Esophagus squamous epithelium (tissue), 5 donors: ENCODE results near the gene SCRT2. TPM values are rescaled to one million over a fixed set of nuclear protein-coding genes. Genes with fewer than 3 reads are reported as not detected.

Experiments used
- DNase-seq: peaks from one replicate; lab custom pipeline; 2025; lab: John Stamatoyannopoulos, UW
- H3K27ac ChIP-seq, 4 donors: fragments of 200-600 bp; sonication (generic); one replicate each; pipeline ENCODE4 v1.5.1; 2016 to 2019; ENCODE audit warnings: mild to moderate bottlenecking in 1 of 4
- H3K27me3 ChIP-seq, 4 donors: fragments of 200-600 bp; sonication (generic); 1 replicate in 3 of 4; 2 replicates in 1 of 4; pipeline versions ENCODE4 v1.5.1 to v1.6.0; 2017 to 2021; ENCODE audit warnings: antibody characterized with exemption in 1 of 4
- H3K36me3 ChIP-seq, 3 donors: fragments of 200-600 bp; sonication (generic); one replicate each; pipeline ENCODE4 v1.5.1; 2016 to 2019
- H3K4me1 ChIP-seq, 3 donors: fragments of 200-600 bp; sonication (generic); one replicate each; pipeline ENCODE4 v1.5.1; 2017 to 2019
- H3K4me3 ChIP-seq, 4 donors: fragments of 200-600 bp; sonication (generic); 1 replicate in 3 of 4; 2 replicates in 1 of 4; pipeline ENCODE4 v1.5.1; 2016 to 2019; ENCODE audit warnings: mild to moderate bottlenecking in 2 of 4, moderate library complexity in 1 of 4
- H3K9me3 ChIP-seq, 3 donors: fragments of 200-600 bp; sonication (generic); one replicate each; pipeline ENCODE4 v1.5.1; 2016 to 2019
- POLR2A ChIP-seq, 4 donors: fragments of 450-650 bp; IDR thresholded peaks; one replicate each; pipeline ENCODE4 v1.6.1; 2017; ENCODE audit warnings: antibody characterized with exemption in 4 of 4, mild to moderate bottlenecking in 4 of 4, moderate library complexity in 3 of 4
- WGBS, 2 donors: methylation state at CpG; one replicate each; pipeline ENCODE4 v1.1.5; 2018; 5-methylcytosine and 5-hydroxymethylcytosine counted together
- intact Hi-C: fragments of 100-400 bp; cut with DNase I; formaldehyde crosslinking; loops from one replicate; pipeline ENCODE4 v1.15.0; 2022
- total RNA-seq, 4 donors: library from RNA; depleted of rRNA; stranded (reverse); fragments of >200 nt; gene quantifications; one replicate each; pipeline ENCODE4 v1.1.0, GENCODE V29; 2016
- TF ChIP-seq, protein P1 (sequence below), 6 experiments: fragments of 450-650 bp in 4 of 6; fragments of 200-600 bp in 2 of 6; sonication (generic) in 2 of 6; IDR thresholded peaks; one replicate each; pipeline ENCODE4 v1.5.1; 2016 to 2019; ENCODE audit warnings: antibody characterized with exemption in 6 of 6, mild to moderate bottlenecking in 4 of 6, moderate library complexity in 4 of 6
- donor health status: DM: yes; HTN: yes; CAD: no.

SCRT2 gene
- total RNA-seq, 4 donors from 2014 or later: not detected

DNA sequence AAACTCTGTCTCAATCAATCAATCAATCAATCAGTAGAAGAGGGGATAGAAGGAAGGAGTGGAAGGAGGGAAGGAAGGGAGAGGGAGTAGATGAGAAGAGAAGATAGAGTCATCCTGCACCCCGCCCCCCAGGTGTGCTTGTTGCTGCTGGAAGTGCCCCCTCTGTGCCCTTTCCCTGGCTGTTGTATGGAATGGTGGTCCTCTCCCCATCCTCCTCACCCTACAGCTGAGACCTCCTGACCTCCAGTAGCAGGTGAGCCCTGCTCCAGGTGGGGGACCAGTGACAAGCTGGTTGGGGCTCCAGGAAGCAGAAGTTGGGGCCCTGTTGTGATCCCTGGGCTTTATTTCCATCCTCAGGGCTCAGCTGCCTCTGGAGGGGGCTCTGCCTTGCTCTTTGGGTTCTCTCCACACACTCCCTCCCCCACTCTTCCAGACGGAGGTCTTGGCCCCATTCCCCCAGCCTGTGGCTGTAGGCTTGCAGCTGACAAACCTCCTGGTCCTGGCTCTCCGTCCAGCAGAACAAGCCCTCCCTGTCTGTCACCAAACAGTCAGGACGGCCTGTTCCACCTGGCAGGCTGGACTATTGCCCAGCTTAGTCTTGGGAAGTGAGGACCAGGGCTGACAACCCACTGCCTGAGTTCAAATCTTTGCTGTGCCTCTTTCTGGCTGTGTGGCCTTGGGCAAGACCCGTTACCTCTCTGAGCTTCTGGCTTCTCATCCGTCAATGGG, 26.0 kb upstream of the SCRT2 start:
- WGBS, 2 donors: 43 to 53% methylated on average over 4 of the region's 6 CpGs
- no peaks in the 10 kb centered on the region for H3K4me1 ChIP-seq
- DNase-seq: no peak
- no peaks in the 10 kb centered on the region for H3K36me3 ChIP-seq
- no peak overlapping the region for H3K27ac ChIP-seq
- peaks cover 0 to 70% (median 2%) of the 10 kb centered on the region in 4 donors for H3K27me3 ChIP-seq
- H3K9me3 ChIP-seq: no peaks in the 10 kb centered on the region
- TF ChIP-seq, protein P1, sequence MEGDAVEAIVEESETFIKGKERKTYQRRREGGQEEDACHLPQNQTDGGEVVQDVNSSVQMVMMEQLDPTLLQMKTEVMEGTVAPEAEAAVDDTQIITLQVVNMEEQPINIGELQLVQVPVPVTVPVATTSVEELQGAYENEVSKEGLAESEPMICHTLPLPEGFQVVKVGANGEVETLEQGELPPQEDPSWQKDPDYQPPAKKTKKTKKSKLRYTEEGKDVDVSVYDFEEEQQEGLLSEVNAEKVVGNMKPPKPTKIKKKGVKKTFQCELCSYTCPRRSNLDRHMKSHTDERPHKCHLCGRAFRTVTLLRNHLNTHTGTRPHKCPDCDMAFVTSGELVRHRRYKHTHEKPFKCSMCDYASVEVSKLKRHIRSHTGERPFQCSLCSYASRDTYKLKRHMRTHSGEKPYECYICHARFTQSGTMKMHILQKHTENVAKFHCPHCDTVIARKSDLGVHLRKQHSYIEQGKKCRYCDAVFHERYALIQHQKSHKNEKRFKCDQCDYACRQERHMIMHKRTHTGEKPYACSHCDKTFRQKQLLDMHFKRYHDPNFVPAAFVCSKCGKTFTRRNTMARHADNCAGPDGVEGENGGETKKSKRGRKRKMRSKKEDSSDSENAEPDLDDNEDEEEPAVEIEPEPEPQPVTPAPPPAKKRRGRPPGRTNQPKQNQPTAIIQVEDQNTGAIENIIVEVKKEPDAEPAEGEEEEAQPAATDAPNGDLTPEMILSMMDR (IDR thresholded peaks at IDR 0.05): no peak
- no peak for TF ChIP-seq POLR2A (IDR thresholded peaks at IDR 0.05)
- intact Hi-C loops: no loop called here
- H3K4me3 ChIP-seq: no peak overlapping the region

DNA sequence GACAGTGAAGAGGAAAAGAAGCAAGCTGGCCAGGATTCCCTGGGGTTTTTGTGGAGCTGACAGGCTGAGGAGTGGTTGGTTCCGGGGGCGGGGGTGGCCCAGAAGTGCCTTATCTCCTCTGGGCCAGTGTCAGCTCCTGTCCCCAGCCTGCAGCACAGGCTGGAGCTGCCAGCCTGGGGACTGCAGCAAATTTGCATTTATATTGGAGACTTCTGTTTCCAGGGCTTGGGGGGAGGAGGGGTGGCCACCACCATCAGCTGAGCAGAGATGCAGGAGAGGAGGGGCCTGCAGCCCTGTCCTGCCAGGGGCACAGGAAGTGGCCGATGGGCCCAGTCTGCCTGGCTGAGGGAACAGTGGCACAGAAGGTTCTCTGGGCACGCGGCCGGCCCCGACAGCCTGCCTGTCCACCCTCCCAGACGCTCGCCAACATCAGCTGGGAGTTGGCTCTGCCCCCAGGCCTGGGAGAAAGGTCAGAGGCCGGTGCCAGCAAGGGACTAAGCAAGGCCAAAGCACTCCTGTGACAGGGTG, 24.3 kb upstream of the SCRT2 start:
- intact Hi-C loops: no loop called here
- no peak overlapping the region for H3K27ac ChIP-seq
- no peak for DNase-seq
- TF ChIP-seq, protein P1 (IDR thresholded peaks at IDR 0.05): no peak
- TF ChIP-seq POLR2A (IDR thresholded peaks at IDR 0.05): no peak
- H3K4me1 ChIP-seq: no peaks in the 10 kb centered on the region
- no peak overlapping the region for H3K4me3 ChIP-seq
- WGBS, 2 donors: 60 to 61% methylated on average over 1 to 6 of the region's 10 CpGs
- H3K9me3 ChIP-seq: no peaks in the 10 kb centered on the region
- H3K27me3 ChIP-seq: peaks cover 0 to 62% (median 2%) of the 10 kb centered on the region in 4 donors
- no peaks in the 10 kb centered on the region for H3K36me3 ChIP-seq

DNA sequence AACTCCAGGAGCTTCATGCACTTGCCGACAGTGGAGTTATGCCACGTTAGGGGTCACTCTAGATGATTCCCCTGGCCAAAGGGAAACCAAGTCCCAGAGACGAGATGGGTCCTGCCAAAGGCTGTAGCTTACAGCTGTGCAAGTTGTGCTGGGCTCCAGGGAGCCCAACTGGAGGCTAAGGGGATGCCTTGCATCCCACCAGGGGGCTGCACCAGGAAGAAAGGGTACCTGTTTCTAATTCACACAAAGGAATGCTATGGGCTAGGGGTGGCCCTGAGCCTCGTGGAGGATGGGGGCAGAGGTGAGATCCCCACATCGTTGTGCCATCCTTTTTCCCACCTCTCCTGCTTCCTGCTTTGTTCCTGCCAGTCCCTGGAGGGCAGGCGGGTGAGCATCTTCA, 23.7 kb upstream of the SCRT2 start:
- DNase-seq: no peak
- TF ChIP-seq, protein P1 (IDR thresholded peaks at IDR 0.05): no peak
- no peak for TF ChIP-seq POLR2A (IDR thresholded peaks at IDR 0.05)
- Histone ChIP-seq H3K36me3 (no peaks in the 10 kb centered on the region), H3K4me1 (no peaks in the 10 kb centered on the region), H3K9me3 (no peaks in the 10 kb centered on the region), H3K27me3 (peaks cover 0 to 57% (median 2%) of the 10 kb centered on the region in 4 donors), H3K4me3 (no peak overlapping the region), H3K27ac (no peak overlapping the region)
- 43 to 44% methylated on average over 6 of the region's 6 CpGs for WGBS, 2 donors
- intact Hi-C loops: no loop called here

DNA sequence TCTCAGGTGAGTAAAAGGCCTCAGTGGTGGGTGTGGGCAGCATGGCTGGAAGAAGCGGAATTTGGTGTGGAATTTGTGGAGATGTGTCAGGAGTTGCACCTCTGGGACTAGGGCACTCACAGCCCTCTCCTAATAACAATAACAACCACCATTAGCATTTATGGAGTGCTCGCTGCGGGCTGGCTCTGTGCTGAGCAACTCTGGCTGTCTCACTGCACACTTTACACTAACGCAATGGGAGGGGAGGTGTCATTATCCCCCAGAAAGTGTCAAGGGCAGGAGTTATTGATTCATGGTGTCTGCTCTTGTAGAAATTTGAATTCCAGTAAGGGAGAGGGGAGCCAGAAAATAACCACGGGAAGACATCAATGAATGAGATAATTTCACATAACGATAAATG, 22.7 kb upstream of the SCRT2 start:
- Histone ChIP-seq H3K4me1 (no peaks in the 10 kb centered on the region), H3K4me3 (no peak overlapping the region), H3K9me3 (no peaks in the 10 kb centered on the region), H3K27ac (no peak overlapping the region), H3K36me3 (no peaks in the 10 kb centered on the region), H3K27me3 (peaks cover 0 to 57% (median 2%) of the 10 kb centered on the region in 4 donors)
- intact Hi-C loops: no loop called here
- 59 to 68% methylated on average over 6 of the region's 6 CpGs for WGBS, 2 donors
- DNase-seq: no peak
- TF ChIP-seq, protein P1 (IDR thresholded peaks at IDR 0.05): no peak
- TF ChIP-seq POLR2A (IDR thresholded peaks at IDR 0.05): no peak

DNA sequence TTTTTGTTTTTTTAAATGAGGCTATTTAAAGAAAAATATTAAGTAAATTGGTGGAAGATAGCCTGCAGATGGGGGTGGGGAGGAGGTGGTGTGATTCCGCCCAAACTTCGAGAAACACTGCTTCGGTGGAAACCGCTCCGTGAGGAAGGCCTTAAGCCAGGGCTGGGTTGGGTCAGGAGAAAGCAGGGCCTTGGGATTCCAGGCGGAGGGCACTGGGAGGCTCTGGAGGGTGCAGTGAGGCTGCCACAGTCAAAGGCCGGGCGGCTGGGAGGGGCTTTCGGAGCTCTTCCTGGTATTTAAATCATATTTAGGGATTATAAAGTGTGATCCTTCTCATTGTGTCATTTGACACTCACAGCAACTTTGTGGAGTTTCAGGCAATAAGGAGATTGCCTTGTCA, 22.2 kb upstream of the SCRT2 start:
- peaks cover 0 to 57% (median 2%) of the 10 kb centered on the region in 4 donors for H3K27me3 ChIP-seq
- no peaks in the 10 kb centered on the region for H3K9me3 ChIP-seq
- no peaks in the 10 kb centered on the region for H3K4me1 ChIP-seq
- no peak for DNase-seq
- intact Hi-C loops: no loop called here
- WGBS, 2 donors: 63 to 71% methylated on average over 8 to 9 of the region's 9 CpGs
- no peak for TF ChIP-seq POLR2A (IDR thresholded peaks at IDR 0.05)
- TF ChIP-seq, protein P1 (IDR thresholded peaks at IDR 0.05): no peak
- H3K4me3 ChIP-seq: no peak overlapping the region
- no peaks in the 10 kb centered on the region for H3K36me3 ChIP-seq
- no peak overlapping the region for H3K27ac ChIP-seq
